ENCODE measurements around the gene PLAAT4.
"Not testable (repeated sequence)": the region's sequence is repeated elsewhere in the genome, so short reads cannot be mapped to it uniquely, and the experiment has no call there.

Gene PLAAT4

GRCh38 chr11:63547061-63547460 lies 10.5 kb downstream of the PLAAT4 start:
- no peak for DNase-seq (ENCODE audit: extremely low read depth, low read depth)
- TF ChIP-seq CTCF (IDR thresholded peaks at IDR 0.05; ENCODE audit: low read depth, low read length): no peak

- TF ChIP-seq CTCF (IDR thresholded peaks at IDR 0.05; ENCODE audit: low read depth, low read length): no peak
Observed at GRCh38 chr11:63548178-63548577, 11.6 kb downstream of the PLAAT4 start.

DNA sequence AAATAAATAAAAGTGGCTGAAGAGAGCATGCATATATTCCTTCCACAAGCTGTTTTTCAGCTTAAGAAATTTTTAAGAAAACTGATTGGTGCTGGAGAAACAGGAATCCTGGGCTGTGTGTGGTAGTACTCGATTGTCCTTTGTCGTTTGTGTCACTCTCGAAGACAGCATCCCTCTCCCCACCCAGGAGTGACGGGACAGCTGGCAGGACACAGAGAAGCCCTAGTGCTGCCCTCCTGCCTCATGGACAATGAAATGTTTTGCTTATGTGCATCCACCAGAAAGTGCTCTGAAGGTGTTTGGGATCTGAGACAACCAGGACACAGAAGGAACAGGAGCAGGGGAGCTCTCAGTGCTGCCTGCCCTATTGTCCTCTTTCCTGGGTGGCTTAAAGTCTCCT lies 12.8 kb downstream of the PLAAT4 start:
- TF ChIP-seq CTCF (IDR thresholded peaks at IDR 0.05; ENCODE audit: low read depth, low read length): no peak

More at GRCh38 chr11:63548178-63548577, 11.6 kb downstream of the PLAAT4 start:
- DNase-seq (ENCODE audit: extremely low read depth, low read depth): no peak

GRCh38 chr11:63550156-63550700 lies 13.6 kb downstream of the PLAAT4 start:
- DNase-seq (ENCODE audit: extremely low read depth, low read depth): not testable (repeated sequence)

More for the DNA sequence above, 12.8 kb downstream of the PLAAT4 start:
- no peak for DNase-seq (ENCODE audit: extremely low read depth, low read depth)

- TF ChIP-seq CTCF (IDR thresholded peaks at IDR 0.05; ENCODE audit: low read depth, low read length): no peak
- DNase-seq (ENCODE audit: extremely low read depth, low read depth): no peak
Observed at GRCh38 chr11:63551091-63551888, 14.7 kb downstream of the PLAAT4 start.

DNA sequence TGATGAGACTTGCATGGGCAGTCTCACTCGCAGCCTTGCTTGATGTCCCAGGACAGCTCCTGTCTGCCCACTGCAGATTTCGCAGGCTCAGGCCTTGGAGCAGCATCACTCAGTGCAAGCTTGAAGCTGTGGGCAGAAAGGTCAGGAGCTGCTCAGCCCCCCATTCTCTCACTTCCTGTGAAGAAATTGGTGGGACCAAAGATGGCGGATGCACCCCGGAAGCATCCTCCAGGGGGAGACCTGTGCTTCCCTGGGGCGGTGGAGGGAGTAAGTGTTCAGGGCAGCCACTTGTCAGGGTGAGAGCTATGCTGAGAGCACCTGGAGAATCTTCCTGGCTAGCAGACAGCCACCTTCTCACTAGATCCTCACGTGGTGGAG lies 15.3 kb downstream of the PLAAT4 start:
- DNase-seq (ENCODE audit: extremely low read depth, low read depth): no peak
- TF ChIP-seq CTCF (IDR thresholded peaks at IDR 0.05; ENCODE audit: low read depth, low read length): no peak

- TF ChIP-seq CTCF (IDR thresholded peaks at IDR 0.05; ENCODE audit: low read depth, low read length): no peak
Observed at GRCh38 chr11:63552921-63553320, 16.3 kb downstream of the PLAAT4 start.

More at GRCh38 chr11:63552921-63553320, 16.3 kb downstream of the PLAAT4 start:
- DNase-seq (ENCODE audit: extremely low read depth, low read depth): no peak
